Measurements from ENCODE around the gene ZNF683.
"Not testable (repeated sequence)": the region's sequence is repeated elsewhere in the genome, so short reads cannot be mapped to it uniquely, and the experiment has no call there.

The ZNF683 gene

GRCh38 chr1:26335774-26336476 lies 36.6 kb downstream of the ZNF683 start:
- DNase-seq = no peak

- DNase-seq = not testable (repeated sequence)
Measured at GRCh38 chr1:26333312-26333711, 39.2 kb downstream of the ZNF683 start.

- no peak for DNase-seq
Measured at GRCh38 chr1:26330276-26330675, 42.3 kb downstream of the ZNF683 start.

GRCh38 chr1:26329380-26329779 lies 43.2 kb downstream of the ZNF683 start:
- DNase-seq = not testable (repeated sequence)

GRCh38 chr1:26328597-26328996 lies 44.0 kb downstream of the ZNF683 start:
- DNase-seq = no peak

GRCh38 chr1:26327956-26328362 lies 44.6 kb downstream of the ZNF683 start:
- DNase-seq = no peak

- no peak for DNase-seq
Measured at GRCh38 chr1:26324550-26324949, 48.0 kb downstream of the ZNF683 start.

- DNase-seq = no peak
Measured at GRCh38 chr1:26323382-26323781, 49.2 kb downstream of the ZNF683 start.

- DNase-seq = no peak
Measured at GRCh38 chr1:26322042-26322331, 50.6 kb downstream of the ZNF683 start.

- DNase-seq = peak; percentile 98
Measured at GRCh38 chr1:26321315-26322041, 51.1 kb downstream of the ZNF683 start.

GRCh38 chr1:26320896-26321295 lies 51.7 kb downstream of the ZNF683 start:
- DNase-seq = peak in 1 of 2 donors; percentile 18

- DNase-seq = peak; percentile 51 to 62
Measured at GRCh38 chr1:26318338-26319064, 54.0 kb downstream of the ZNF683 start.

- peak; percentile 62 to 75 for DNase-seq
Measured at GRCh38 chr1:26317612-26318337, 54.8 kb downstream of the ZNF683 start, which contains the start of gene CD52. TSS of gene CD52 (plus strand) at chr1:26317958. CDS start at chr1:26318018, 60 bp downstream.

GRCh38 chr1:26317146-26317545 lies 55.4 kb downstream of the ZNF683 start:
- no peak for DNase-seq

- no peak for DNase-seq
Measured at GRCh38 chr1:26315874-26316850, 56.4 kb downstream of the ZNF683 start.

GRCh38 chr1:26314501-26314900 lies 58.0 kb downstream of the ZNF683 start:
- DNase-seq = no peak
